Neural progenitor cell (in vitro differentiated cells): ENCODE measurements around the gene FAM107A. TPM values are rescaled to one million over a fixed set of nuclear protein-coding genes. Genes with fewer than 3 reads are reported as not detected.
A peak's percentile ranks its signal among the peaks of the same experiment; 100 is the strongest.

Experiments used
- DNase-seq: peaks from one replicate; pipeline ENCODE4 v3.0.0-alpha.2; 2016; ENCODE audit warnings: low spot score
- H2AFZ ChIP-seq: fragments of 200-600 bp; sonication (generic); replicated peaks from 2 replicates; pipeline ENCODE4 v1.6.1; 2016; ENCODE audit warnings: antibody characterized with exemption
- H3F3A ChIP-seq: fragments of 200-600 bp; sonication (generic); 2 replicates; pipeline ENCODE4 v1.6.1; 2016; ENCODE audit warnings: antibody characterized with exemption, low read depth
- H3K27ac ChIP-seq: fragments of 200-600 bp; sonication (generic); 2 replicates; pipeline ENCODE4 v1.5.1; 2016; ENCODE audit warnings: mild to moderate bottlenecking
- H3K27me3 ChIP-seq: fragments of 200-600 bp; sonication (generic); 2 replicates; pipeline ENCODE4 v1.6.1; 2016; ENCODE audit warnings: mild to moderate bottlenecking, moderate library complexity
- H3K36me3 ChIP-seq: fragments of 200-600 bp; sonication (generic); 2 replicates; pipeline ENCODE4 v1.5.1; 2016
- H3K4me1 ChIP-seq: fragments of 200-600 bp; sonication (generic); 2 replicates; pipeline ENCODE4 v1.6.1; 2016; ENCODE audit warnings: mixed run types
- H3K4me2 ChIP-seq: fragments of 200-600 bp; sonication (generic); 2 replicates; pipeline ENCODE4 v1.6.1; 2016
- H3K4me3 ChIP-seq: fragments of 200-600 bp; sonication (generic); 2 replicates; pipeline ENCODE4 v1.5.1; 2016
- H3K79me2 ChIP-seq: fragments of 200-600 bp; sonication (generic); 2 replicates; pipeline ENCODE4 v1.6.1; 2016; ENCODE audit warnings: low read depth
- H3K9ac ChIP-seq: fragments of 200-600 bp; sonication (generic); 2 replicates; pipeline ENCODE4 v1.6.1; 2016
- H3K9me3 ChIP-seq: fragments of 200-600 bp; sonication (generic); 2 replicates; pipeline ENCODE4 v1.5.1; 2016; ENCODE audit warnings: low read depth
- H4K20me1 ChIP-seq: fragments of 200-600 bp; sonication (generic); 2 replicates; pipeline ENCODE4 v1.6.1; 2016; ENCODE audit warnings: low read depth
- H3K27ac Mint-ChIP-seq: 3 replicates; pipeline ENCODE4 v1.8.0; 2021; ENCODE audit warnings: mixed read lengths
- H3K27me3 Mint-ChIP-seq: 2 replicates; pipeline ENCODE4 v1.8.0; 2022; ENCODE audit warnings: low read depth, mild to moderate bottlenecking, inconsistent platforms, moderate library complexity, mixed read lengths; ENCODE audit not compliant: insufficient read depth
- H3K36me3 Mint-ChIP-seq: 3 replicates; pipeline ENCODE4 v1.8.0; 2021; ENCODE audit warnings: mixed read lengths
- H3K4me1 Mint-ChIP-seq: 3 replicates; pipeline ENCODE4 v1.8.0; 2021; ENCODE audit warnings: mixed read lengths
- H3K4me3 Mint-ChIP-seq: 3 replicates; pipeline ENCODE4 v1.8.0; 2021; ENCODE audit warnings: mild to moderate bottlenecking, moderate library complexity, mixed read lengths
- H3K9me3 Mint-ChIP-seq: 3 replicates; pipeline ENCODE4 v1.8.0; 2020; ENCODE audit warnings: mixed read lengths
- CTCF ChIP-seq: fragments of 200-600 bp; sonication (generic); IDR thresholded peaks from 2 replicates; pipeline ENCODE4 v1.5.1; 2017; ENCODE audit warnings: antibody characterized with exemption, mild to moderate bottlenecking
- EZH2 ChIP-seq: fragments of 200-600 bp; sonication (generic); IDR thresholded peaks from 2 replicates; pipeline ENCODE4 v1.6.1; 2017; ENCODE audit warnings: antibody characterized with exemption, mild to moderate bottlenecking, moderate library complexity
- EZH2phosphoT487 ChIP-seq: fragments of 200-600 bp; sonication (generic); IDR thresholded peaks from 2 replicates; pipeline ENCODE4 v1.6.1; 2017; ENCODE audit warnings: antibody characterized with exemption
- total RNA-seq: library from RNA; depleted of rRNA; stranded (reverse); fragments of >200 nt; gene quantifications from 2 replicates; pipeline ENCODE4 v1.2.3, GENCODE V29; 2015; ENCODE audit warnings: low replicate concordance

Gene FAM107A
- total RNA-seq, 1 donor from 2014 or later = 0.11 TPM

- H3K27me3 Mint-ChIP-seq = peaks cover 24% of the 10 kb centered on the region
- Histone ChIP-seq H3K9me3 (no peaks in the 10 kb centered on the region), H3K9ac (no peak overlapping the region), H4K20me1 (no peaks in the 10 kb centered on the region), H3F3A (peaks cover 16% of the 10 kb centered on the region), H3K36me3 (no peaks in the 10 kb centered on the region), H2AFZ (no peak overlapping the region), H3K4me1 (peaks cover 18% of the 10 kb centered on the region), H3K79me2 (no peaks in the 10 kb centered on the region), H3K4me2 (no peak overlapping the region), H3K27me3 (no peaks in the 10 kb centered on the region), H3K27ac (no peak overlapping the region), H3K4me3 (no peak overlapping the region)
- H3K36me3 Mint-ChIP-seq = no peaks in the 10 kb centered on the region
- DNase-seq = no peak
- peak overlapping the region; percentile 14 for H3K27ac Mint-ChIP-seq
- TF ChIP-seq EZH2 (no peak), EZH2phosphoT487 (no peak), CTCF (no peak)
- peak overlapping the region; percentile 33 for H3K4me3 Mint-ChIP-seq
- H3K4me1 Mint-ChIP-seq = peaks cover 31% of the 10 kb centered on the region
- peaks cover 2% of the 10 kb centered on the region for H3K9me3 Mint-ChIP-seq
These were observed 12.6 kb downstream of the FAM107A start for GRCh38 chr3:58564456-58565160.

- H4K20me1 ChIP-seq = no peaks in the 10 kb centered on the region
- no peak for TF ChIP-seq EZH2
- TF ChIP-seq EZH2phosphoT487 = no peak
- no peak for TF ChIP-seq CTCF
- Mint-ChIP-seq H3K36me3 (no peaks in the 10 kb centered on the region), H3K4me3 (no peak overlapping the region), H3K4me1 (peaks cover 30% of the 10 kb centered on the region), H3K27me3 (peaks cover 24% of the 10 kb centered on the region), H3K27ac (no peak overlapping the region), H3K9me3 (peaks cover 2% of the 10 kb centered on the region)
- H3K4me3 ChIP-seq = no peak overlapping the region
- H3K79me2 ChIP-seq = no peaks in the 10 kb centered on the region
- H3K36me3 ChIP-seq = no peaks in the 10 kb centered on the region
- H2AFZ ChIP-seq = no peak overlapping the region
- H3K9ac ChIP-seq = no peak overlapping the region
- H3K27me3 ChIP-seq = no peaks in the 10 kb centered on the region
- H3K27ac ChIP-seq = no peak overlapping the region
- H3F3A ChIP-seq = peaks cover 16% of the 10 kb centered on the region
- DNase-seq = no peak
- H3K4me2 ChIP-seq = no peak overlapping the region
- H3K4me1 ChIP-seq = peaks cover 18% of the 10 kb centered on the region
- H3K9me3 ChIP-seq = no peaks in the 10 kb centered on the region
These were observed 13.1 kb downstream of the FAM107A start for GRCh38 chr3:58564054-58564453.

GRCh38 chr3:58563386-58564035 lies 13.7 kb downstream of the FAM107A start:
- Histone ChIP-seq H3F3A (peaks cover 16% of the 10 kb centered on the region), H2AFZ (no peak overlapping the region), H3K79me2 (no peaks in the 10 kb centered on the region), H4K20me1 (no peaks in the 10 kb centered on the region), H3K9ac (no peak overlapping the region), H3K27ac (no peak overlapping the region), H3K4me2 (no peak overlapping the region), H3K27me3 (no peaks in the 10 kb centered on the region), H3K9me3 (no peaks in the 10 kb centered on the region), H3K36me3 (no peaks in the 10 kb centered on the region), H3K4me1 (peaks cover 18% of the 10 kb centered on the region), H3K4me3 (no peak overlapping the region)
- DNase-seq = no peak
- no peak overlapping the region for H3K27ac Mint-ChIP-seq
- peaks cover 2% of the 10 kb centered on the region for H3K9me3 Mint-ChIP-seq
- TF ChIP-seq EZH2phosphoT487 (no peak), EZH2 (no peak), CTCF (no peak)
- H3K36me3 Mint-ChIP-seq = no peaks in the 10 kb centered on the region
- peaks cover 24% of the 10 kb centered on the region for H3K4me1 Mint-ChIP-seq
- no peak overlapping the region for H3K4me3 Mint-ChIP-seq
- H3K27me3 Mint-ChIP-seq = peaks cover 20% of the 10 kb centered on the region
